ENCODE measurements around the gene FBLN2. TPM values are rescaled to one million over a fixed set of nuclear protein-coding genes. Genes with fewer than 3 reads are reported as not detected.

The FBLN2 gene
- polyA plus RNA-seq, 1 donor (not counting 4 experiments of a cell fraction or from before 2014, with no cell fraction given) = 0.72 TPM

- dilution Hi-C loops (cut with MboI; ENCODE audit: extremely low pct_ligation_motif_present, low sequenced_read_pairs) = no loop called here
These were observed 2.9 kb upstream of the FBLN2 start for GRCh38 chr3:13545952-13546454.

GRCh38 chr3:13546667-13547171 is 2.2 kb upstream of the FBLN2 start:
- H4K20me1 ChIP-seq (ENCODE audit: control insufficient read depth, extremely low read depth, insufficient read depth, low read length) = no peaks in the 10 kb centered on the region
- no peaks in the 10 kb centered on the region for H3K79me2 ChIP-seq (ENCODE audit: control insufficient read depth, insufficient read depth, low read length)
- H3K4me2 ChIP-seq (ENCODE audit: control insufficient read depth, extremely low read depth, insufficient read depth, low read depth, low read length) = no peak overlapping the region
- H3K9me1 ChIP-seq (ENCODE audit: control insufficient read depth, extremely low read depth, insufficient read depth, low read length) = peaks cover 2% of the 10 kb centered on the region
- H3K27ac ChIP-seq (ENCODE audit: control insufficient read depth, insufficient read depth, low read length) = no peak overlapping the region
- no peaks in the 10 kb centered on the region for H3K9me3 ChIP-seq (ENCODE audit: control insufficient read depth, low read depth, low read length)
- no peaks in the 10 kb centered on the region for H3K36me3 ChIP-seq (ENCODE audit: control insufficient read depth in 2 of 2, extremely low read depth in 1 of 2, insufficient read depth in 2 of 2, low read length in 2 of 2)
- no peak for TF ChIP-seq EZH2 (IDR thresholded peaks at IDR 0.05; ENCODE audit: low read length)
- TF ChIP-seq CTCF (optimal IDR thresholded peaks at IDR 0.05 in 1 of 3, IDR thresholded peaks at IDR 0.05 in 1 of 3, conservative IDR thresholded peaks at IDR 0.05 in 1 of 3; ENCODE audit: extremely low read depth in 1 of 3, insufficient read depth in 2 of 3, low read length in 3 of 3) = no peak
- dilution Hi-C loops (cut with MboI; ENCODE audit: extremely low pct_ligation_motif_present, low sequenced_read_pairs) = no loop called here
- H3K4me1 ChIP-seq (ENCODE audit: control insufficient read depth, extremely low read depth, insufficient read depth, low read length) = peaks cover 28% of the 10 kb centered on the region
- H2AFZ ChIP-seq (ENCODE audit: control insufficient read depth, low read length) = no peak overlapping the region
- no peak overlapping the region for H3K9ac ChIP-seq (ENCODE audit: control insufficient read depth, extremely low read depth, insufficient read depth, low read length)
- H3K27me3 ChIP-seq (ENCODE audit: control insufficient read depth, extremely low read depth, insufficient read depth, low read length) = peaks cover 5% of the 10 kb centered on the region
- FAIRE-seq = no peak
- no peak for DNase-seq (ENCODE audit: low read depth, low spot score)
- no peak overlapping the region for H3K4me3 ChIP-seq (ENCODE audit: control insufficient read depth in 2 of 3, extremely low read depth in 1 of 3, insufficient read depth in 2 of 3, low read depth in 1 of 3, low read length in 3 of 3)

More at GRCh38 chr3:13545952-13546454, 2.9 kb upstream of the FBLN2 start:
- H3K36me3 ChIP-seq (ENCODE audit: control insufficient read depth in 2 of 2, extremely low read depth in 1 of 2, insufficient read depth in 2 of 2, low read length in 2 of 2) = no peaks in the 10 kb centered on the region
- TF ChIP-seq EZH2 (IDR thresholded peaks at IDR 0.05; ENCODE audit: low read length) (no peak), CTCF (optimal IDR thresholded peaks at IDR 0.05 in 1 of 3, IDR thresholded peaks at IDR 0.05 in 1 of 3, conservative IDR thresholded peaks at IDR 0.05 in 1 of 3; ENCODE audit: extremely low read depth in 1 of 3, insufficient read depth in 2 of 3, low read length in 3 of 3) (no peak)
- H3K9ac ChIP-seq (ENCODE audit: control insufficient read depth, extremely low read depth, insufficient read depth, low read length) = no peak overlapping the region
- no peaks in the 10 kb centered on the region for H3K9me3 ChIP-seq (ENCODE audit: control insufficient read depth, low read depth, low read length)
- H3K9me1 ChIP-seq (ENCODE audit: control insufficient read depth, extremely low read depth, insufficient read depth, low read length) = peaks cover 2% of the 10 kb centered on the region
- no peak for FAIRE-seq
- no peaks in the 10 kb centered on the region for H3K79me2 ChIP-seq (ENCODE audit: control insufficient read depth, insufficient read depth, low read length)
- no peak for DNase-seq (ENCODE audit: low read depth, low spot score)
- peaks cover 4% of the 10 kb centered on the region for H3K27me3 ChIP-seq (ENCODE audit: control insufficient read depth, extremely low read depth, insufficient read depth, low read length)
- no peak overlapping the region for H2AFZ ChIP-seq (ENCODE audit: control insufficient read depth, low read length)
- no peak overlapping the region for H3K4me2 ChIP-seq (ENCODE audit: control insufficient read depth, extremely low read depth, insufficient read depth, low read depth, low read length)
- no peak overlapping the region for H3K4me3 ChIP-seq (ENCODE audit: control insufficient read depth in 2 of 3, extremely low read depth in 1 of 3, insufficient read depth in 2 of 3, low read depth in 1 of 3, low read length in 3 of 3)
- peaks cover 28% of the 10 kb centered on the region for H3K4me1 ChIP-seq (ENCODE audit: control insufficient read depth, extremely low read depth, insufficient read depth, low read length)
- H3K27ac ChIP-seq (ENCODE audit: control insufficient read depth, insufficient read depth, low read length) = no peak overlapping the region
- no peaks in the 10 kb centered on the region for H4K20me1 ChIP-seq (ENCODE audit: control insufficient read depth, extremely low read depth, insufficient read depth, low read length)

All from keratinocyte (primary cell).